Measurements from ENCODE around the gene FGF14. TPM values are rescaled to one million over a fixed set of nuclear protein-coding genes. Genes with fewer than 3 reads are reported as not detected.

FGF14 gene
- total and polyA plus RNA-seq, 2 experiments from 2014 or later: 0.03 TPM; not detected in 1

GRCh38 chr13:101784313-101784712 lies 617.5 kb downstream of the FGF14 start:
- no peaks in the 10 kb centered on the region; the same call in 2 of the 3 replicates for H3K4me1 Mint-ChIP-seq
- TF ChIP-seq CREB1 (CRISPR knock-in tag; IDR thresholded peaks at IDR 0.05; ENCODE audit: low read depth) (no peak), STAT1 (IDR thresholded peaks at IDR 0.05; ENCODE audit: unreplicated experiment) (no peak), EZH2 (IDR thresholded peaks at IDR 0.05; ENCODE audit: low read depth, unreplicated experiment) (no peak), ZNF462 (CRISPR knock-in tag; IDR thresholded peaks at IDR 0.05) (no peak)
- TF ChIP-seq, protein P1, sequence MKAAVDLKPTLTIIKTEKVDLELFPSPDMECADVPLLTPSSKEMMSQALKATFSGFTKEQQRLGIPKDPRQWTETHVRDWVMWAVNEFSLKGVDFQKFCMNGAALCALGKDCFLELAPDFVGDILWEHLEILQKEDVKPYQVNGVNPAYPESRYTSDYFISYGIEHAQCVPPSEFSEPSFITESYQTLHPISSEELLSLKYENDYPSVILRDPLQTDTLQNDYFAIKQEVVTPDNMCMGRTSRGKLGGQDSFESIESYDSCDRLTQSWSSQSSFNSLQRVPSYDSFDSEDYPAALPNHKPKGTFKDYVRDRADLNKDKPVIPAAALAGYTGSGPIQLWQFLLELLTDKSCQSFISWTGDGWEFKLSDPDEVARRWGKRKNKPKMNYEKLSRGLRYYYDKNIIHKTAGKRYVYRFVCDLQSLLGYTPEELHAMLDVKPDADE (IDR thresholded peaks at IDR 0.05): no peak
- Histone ChIP-seq H3K4me1 (ENCODE audit: insufficient read depth) (no peaks in the 10 kb centered on the region), H3K4me2 (no peak overlapping the region), H3K79me2 (replicated peaks; ENCODE audit: insufficient read depth) (no peaks in the 10 kb centered on the region), H4K20me1 (replicated peaks; ENCODE audit: insufficient read depth) (no peaks in the 10 kb centered on the region), H3K9me2 (ENCODE audit: insufficient read depth) (no peaks in the 10 kb centered on the region), H3K4me3 (no peak overlapping the region), H2AFZ (no peak overlapping the region), H3F3A (replicated peaks; ENCODE audit: low read depth) (no peaks in the 10 kb centered on the region), H3K27me3 (ENCODE audit: insufficient read depth) (no peaks in the 10 kb centered on the region), H3K36me3 (ENCODE audit: insufficient read depth) (no peaks in the 10 kb centered on the region), H3K27ac (ENCODE audit: low read depth) (no peak overlapping the region)
- DNase-seq (ENCODE audit: low spot score) (no peak), ATAC-seq (no peak)
- no peaks in the 10 kb centered on the region for H3K27me3 Mint-ChIP-seq (ENCODE audit: insufficient read depth, low read depth, poor library complexity)
- H3K36me3 Mint-ChIP-seq (ENCODE audit: low read depth): no peaks in the 10 kb centered on the region
- H3K27ac Mint-ChIP-seq: no peak overlapping the region
- H3K4me3 Mint-ChIP-seq: no peak overlapping the region
- no peaks in the 10 kb centered on the region for H3K9me3 Mint-ChIP-seq

DNA sequence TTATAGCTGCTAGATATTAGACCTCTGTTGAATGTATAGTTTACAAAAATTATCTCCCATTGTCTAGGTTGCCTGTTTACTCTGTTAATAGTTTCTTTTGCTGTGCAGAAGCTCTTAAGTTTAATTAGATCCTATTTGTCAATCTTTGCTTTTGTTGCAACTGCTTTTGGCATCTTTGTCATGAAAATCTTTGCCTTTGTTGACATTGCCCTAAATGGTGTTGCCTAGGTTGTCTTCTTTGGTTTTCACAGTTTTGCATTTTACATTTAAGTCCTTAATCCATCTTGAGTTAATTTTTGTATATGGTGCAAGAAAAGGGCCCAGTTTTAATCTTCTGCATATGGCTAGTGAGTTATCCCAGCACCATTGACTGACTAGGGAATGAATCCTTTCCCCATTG lies 618.3 kb downstream of the FGF14 start:
- no peaks in the 10 kb centered on the region for H3K27me3 Mint-ChIP-seq (ENCODE audit: insufficient read depth, low read depth, poor library complexity)
- no peak for ATAC-seq

More for the DNA sequence above, 618.3 kb downstream of the FGF14 start:
- no peak for DNase-seq (ENCODE audit: low spot score)
- H3K4me1 Mint-ChIP-seq: no peaks in the 10 kb centered on the region; the same call in 2 of the 3 replicates
- Histone ChIP-seq H3K27ac (ENCODE audit: low read depth) (no peak overlapping the region), H4K20me1 (replicated peaks; ENCODE audit: insufficient read depth) (no peaks in the 10 kb centered on the region), H3K4me2 (no peak overlapping the region), H3K79me2 (replicated peaks; ENCODE audit: insufficient read depth) (no peaks in the 10 kb centered on the region), H2AFZ (no peak overlapping the region), H3K4me3 (no peak overlapping the region), H3K27me3 (ENCODE audit: insufficient read depth) (no peaks in the 10 kb centered on the region), H3F3A (replicated peaks; ENCODE audit: low read depth) (no peaks in the 10 kb centered on the region), H3K36me3 (ENCODE audit: insufficient read depth) (no peaks in the 10 kb centered on the region), H3K4me1 (ENCODE audit: insufficient read depth) (no peaks in the 10 kb centered on the region), H3K9me2 (ENCODE audit: insufficient read depth) (no peaks in the 10 kb centered on the region)
- no peak overlapping the region for H3K4me3 Mint-ChIP-seq
- H3K9me3 Mint-ChIP-seq: no peaks in the 10 kb centered on the region
- no peak overlapping the region for H3K27ac Mint-ChIP-seq
- TF ChIP-seq CTCF (conservative IDR thresholded peaks at IDR 0.05; ENCODE audit: low read depth in 2 of 2): no peak
- TF ChIP-seq, protein P1 (IDR thresholded peaks at IDR 0.05): no peak
- no peak for TF ChIP-seq STAT1 (IDR thresholded peaks at IDR 0.05; ENCODE audit: unreplicated experiment)
- no peak for TF ChIP-seq EZH2phosphoT487 (IDR thresholded peaks at IDR 0.05; ENCODE audit: unreplicated experiment)
- no peak for TF ChIP-seq ZNF114 (CRISPR knock-in tag; IDR thresholded peaks at IDR 0.05)
- no peak for TF ChIP-seq JUNB (IDR thresholded peaks at IDR 0.05; ENCODE audit: unreplicated experiment)
- TF ChIP-seq ZNF331 (CRISPR knock-in tag; IDR thresholded peaks at IDR 0.05; ENCODE audit: low read depth): no peak
- no peaks in the 10 kb centered on the region for H3K36me3 Mint-ChIP-seq (ENCODE audit: low read depth)

Measured in GM23338 (cell line).